HG02678 (cell line): Measurements from ENCODE around the gene HOXB4.
"Not testable (repeated sequence)": the region's sequence is repeated elsewhere in the genome, so short reads cannot be mapped to it uniquely, and the experiment has no call there.

Experiments
- ATAC-seq: cut with Tn5 transposase; IDR thresholded peaks from one replicate; pipeline ENCODE4 v1.9.1; 2021; ENCODE audit warnings: mild to moderate bottlenecking, moderate library complexity; ENCODE audit not compliant: unreplicated experiment

The HOXB4 gene

DNA sequence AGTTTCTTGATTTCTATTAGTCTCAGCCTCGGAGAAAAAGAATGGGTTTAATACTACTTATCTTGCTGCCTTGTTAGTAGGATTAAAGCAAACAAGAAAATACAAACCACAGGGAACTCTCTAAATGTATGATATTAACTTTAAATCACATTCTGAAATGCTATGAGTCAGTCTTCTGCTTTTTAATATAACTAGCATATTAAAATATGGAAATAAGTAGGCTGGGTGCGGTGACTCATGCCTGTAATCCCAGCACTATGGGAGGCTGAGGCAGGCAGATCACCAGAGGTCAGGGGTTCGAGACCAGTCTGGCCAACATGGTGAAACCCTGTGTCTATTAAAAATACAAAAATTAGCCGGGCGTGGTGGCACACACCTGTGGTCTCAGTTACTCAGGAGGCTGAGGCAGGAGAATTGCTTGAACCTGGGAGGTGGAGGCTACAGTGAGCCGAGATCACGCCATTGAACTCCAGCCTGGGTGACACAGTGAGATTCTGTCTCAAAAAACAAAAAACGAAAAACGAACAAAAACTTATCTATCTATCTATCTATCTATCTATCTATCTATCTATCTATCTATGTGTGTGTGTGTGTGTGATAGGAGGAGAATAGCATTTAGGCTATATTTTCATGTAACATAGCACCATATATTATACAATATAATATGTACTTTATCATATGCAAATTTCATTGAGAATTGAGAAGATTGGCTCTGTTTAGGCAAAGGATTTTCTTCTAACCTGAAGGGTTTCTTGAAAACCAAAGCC, 42.2 kb downstream of the HOXB4 start:
- not testable (repeated sequence) for ATAC-seq

- ATAC-seq = no peak
Observed at GRCh38 chr17:48532261-48532660, 45.9 kb downstream of the HOXB4 start.

DNA sequence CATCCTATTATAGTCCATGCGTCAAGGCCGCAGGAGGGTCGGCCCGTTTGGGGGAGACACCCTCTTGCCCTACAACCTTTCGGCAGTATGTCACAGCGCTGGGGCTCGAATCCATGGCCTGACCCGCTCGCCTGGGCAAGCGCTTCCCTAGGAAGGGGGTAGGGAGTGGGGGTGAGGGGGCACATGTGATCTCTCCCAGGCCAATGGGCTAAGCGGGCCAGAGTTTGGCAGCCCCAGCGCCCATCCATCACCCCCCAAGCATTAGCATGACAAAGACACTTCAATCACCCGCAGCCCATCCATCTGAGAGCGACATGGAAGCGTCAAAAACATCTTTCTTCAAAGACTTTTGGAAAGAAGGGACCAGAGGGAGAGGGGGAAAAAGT, 47.3 kb downstream of the HOXB4 start, which contains the start of gene HOXB1:
Gene HOXB1, minus strand, starts transcription at position 125 of the 386 bp plus-strand sequence. Its CDS starts 107 bp downstream, at position 18.
- no peak for ATAC-seq

GRCh38 chr17:48530208-48530886, 47.8 kb downstream of the HOXB4 start:
- no peak for ATAC-seq

DNA sequence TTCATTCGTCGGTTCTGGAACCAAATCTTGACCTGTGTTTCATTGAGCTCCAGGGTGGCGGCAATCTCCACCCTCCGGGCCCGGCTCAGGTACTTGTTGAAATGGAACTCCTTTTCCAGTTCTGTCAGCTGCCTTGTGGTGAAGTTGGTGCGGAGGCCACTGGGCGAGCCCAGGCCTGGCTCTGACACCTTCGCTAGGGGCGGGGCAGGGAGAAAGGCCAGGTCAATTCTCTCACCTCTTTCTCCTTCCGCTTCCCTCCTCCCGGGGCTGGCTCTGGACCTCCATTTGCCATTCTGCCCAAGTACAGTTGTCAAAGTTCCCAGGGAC, 48.5 kb downstream of the HOXB4 start:
- ATAC-seq = no peak

DNA sequence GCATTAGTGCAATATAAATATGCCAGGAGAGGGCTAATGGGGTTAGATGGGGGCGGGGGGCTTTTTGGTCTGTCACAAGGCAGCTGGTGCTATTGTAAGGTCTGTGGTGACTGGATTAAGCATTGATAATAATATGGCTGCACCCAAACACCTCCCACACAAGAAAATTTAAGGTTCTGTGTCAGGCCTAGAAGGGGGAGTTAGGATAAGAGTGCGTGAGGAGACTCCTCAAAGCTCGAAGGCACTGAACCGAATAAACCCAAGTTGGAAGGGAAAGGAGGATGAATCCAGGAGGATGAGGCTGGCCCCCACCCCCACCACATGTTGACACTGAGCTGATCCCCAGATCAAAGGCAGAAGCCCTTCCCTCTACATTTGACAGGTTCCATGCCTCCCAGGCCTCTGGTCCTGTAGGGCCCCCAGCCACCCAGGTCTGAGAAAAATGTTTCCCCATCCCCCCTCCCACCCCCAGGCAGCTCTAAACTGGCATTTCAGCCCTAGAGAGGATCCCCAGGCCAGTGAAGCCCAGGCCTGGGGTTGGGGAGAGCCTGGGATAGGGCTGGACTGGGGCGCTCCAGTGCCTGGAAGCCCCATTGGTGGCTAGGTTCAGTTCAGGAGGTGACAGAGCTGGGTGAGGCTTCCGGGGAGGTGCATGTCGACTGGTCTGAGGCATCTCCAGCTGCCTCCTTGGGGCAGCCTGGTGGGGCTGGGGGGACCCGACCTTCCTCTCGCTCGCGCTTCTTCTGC, 49.0 kb downstream of the HOXB4 start:
- no peak for ATAC-seq

- no peak for ATAC-seq
Observed at GRCh38 chr17:48528153-48528935, 49.8 kb downstream of the HOXB4 start.

DNA sequence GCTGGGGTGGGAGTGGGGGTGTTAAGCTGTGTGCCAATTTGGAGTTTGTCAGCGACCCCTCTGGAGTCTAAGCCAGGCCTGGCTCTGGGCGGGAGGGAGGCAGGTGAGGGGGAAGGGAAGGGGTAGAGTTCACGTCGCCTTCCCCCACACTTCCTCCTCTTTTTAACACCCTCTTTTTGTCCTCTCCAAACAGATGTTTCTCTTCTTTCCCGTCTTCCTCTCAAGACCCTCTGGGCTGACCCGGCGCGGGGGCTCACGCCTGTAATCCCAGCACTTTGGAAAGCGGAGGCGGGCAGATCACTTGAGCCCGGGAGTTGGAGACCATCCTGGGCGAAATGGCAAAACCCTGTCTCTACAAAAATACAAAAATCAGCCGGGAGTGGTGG, 50.6 kb downstream of the HOXB4 start:
- no peak for ATAC-seq

DNA sequence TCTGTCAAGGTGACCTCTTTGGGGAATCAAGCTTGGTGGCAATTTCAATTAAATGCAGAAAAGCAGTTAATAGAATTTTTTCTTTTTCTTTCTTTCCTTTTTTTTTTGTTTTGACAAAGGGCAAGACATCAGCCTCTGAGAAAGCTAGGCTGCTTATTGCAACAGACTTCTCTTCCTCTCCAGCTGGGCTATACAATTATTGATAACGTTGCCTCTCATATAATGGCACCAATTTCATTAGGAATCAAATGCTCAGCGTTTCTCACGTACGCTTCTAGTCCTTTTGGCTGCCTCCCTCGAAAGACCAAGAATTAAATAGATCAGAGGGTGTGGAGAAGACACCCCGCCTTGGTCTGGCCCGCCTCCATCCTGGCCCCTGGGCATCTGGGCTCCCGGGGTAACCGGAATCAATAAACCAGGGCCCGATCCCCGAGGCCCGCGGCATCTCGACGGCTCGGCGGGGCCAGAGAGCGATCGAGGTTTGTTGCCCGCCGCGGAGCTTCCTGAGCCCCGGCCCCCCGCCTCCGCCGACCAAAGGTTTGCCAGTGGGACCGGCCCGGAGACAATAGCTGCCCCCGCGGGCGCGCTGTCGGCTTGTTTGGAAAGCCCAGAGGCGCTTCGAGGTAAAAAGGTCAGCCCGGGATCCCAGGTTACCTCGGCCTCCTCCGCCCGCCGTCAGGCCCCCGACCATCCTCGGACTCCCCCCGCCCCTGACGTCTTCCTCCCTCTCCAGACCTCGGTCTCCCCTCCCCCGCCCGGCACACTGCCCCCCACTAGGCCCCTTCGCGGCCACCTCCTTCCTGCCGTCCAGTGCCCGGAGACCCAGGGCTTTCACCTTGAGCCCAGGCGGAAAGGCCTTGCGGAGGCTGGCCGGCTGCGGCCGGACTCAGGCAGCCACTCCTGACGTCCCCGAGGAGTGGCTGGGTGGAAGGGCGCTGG, 51.3 kb downstream of the HOXB4 start:
- ATAC-seq = no peak
